Suprapubic skin (tissue), 4 donors: Measurements from ENCODE around the gene GALNT9. TPM values are rescaled to one million over a fixed set of nuclear protein-coding genes. Genes with fewer than 3 reads are reported as not detected.

Experiments
- DNase-seq, 2 donors: peaks; one replicate each; pipeline ENCODE4 v3.0.0-alpha.2; 2019; ENCODE audit warnings: low spot score in 2 of 2
- H3K27ac ChIP-seq: fragments of 200-600 bp; sonication (generic); one replicate; pipeline ENCODE4 v1.5.1; 2019
- H3K27me3 ChIP-seq: fragments of 200-600 bp; sonication (generic); one replicate; pipeline ENCODE4 v1.5.1; 2019
- H3K36me3 ChIP-seq: fragments of 200-600 bp; sonication (generic); one replicate; pipeline ENCODE4 v1.5.1; 2019
- H3K4me1 ChIP-seq: fragments of 200-600 bp; sonication (generic); one replicate; pipeline ENCODE4 v1.5.1; 2019
- H3K4me3 ChIP-seq: fragments of 200-600 bp; sonication (generic); one replicate; pipeline ENCODE4 v1.5.1; 2019; ENCODE audit warnings: mild to moderate bottlenecking
- H3K9me3 ChIP-seq: fragments of 200-600 bp; sonication (generic); one replicate; pipeline ENCODE4 v1.5.1; 2019
- CTCF ChIP-seq, 2 donors: fragments of 200-600 bp in 1 of 2; fragments of 450-650 bp in 1 of 2; sonication (generic) in 1 of 2; IDR thresholded peaks; one replicate each; pipeline ENCODE4 v1.5.1; 2016 to 2019; ENCODE audit warnings: antibody characterized with exemption in 2 of 2, mild to moderate bottlenecking in 1 of 2, moderate library complexity in 1 of 2
- EP300 ChIP-seq: sonication (generic); formaldehyde crosslinking; IDR thresholded peaks from one replicate; pipeline ENCODE4 v1.6.1; 2017; ENCODE audit warnings: antibody characterized with exemption
- POLR2A ChIP-seq, 2 donors: fragments of 450-650 bp; IDR thresholded peaks; one replicate each; pipeline ENCODE4 v1.6.1; 2017; ENCODE audit warnings: antibody characterized with exemption in 2 of 2, mild to moderate bottlenecking in 2 of 2, moderate library complexity in 2 of 2
- POLR2AphosphoS5 ChIP-seq, 3 donors: sonication (generic); formaldehyde crosslinking; IDR thresholded peaks; one replicate each; pipeline ENCODE4 v1.6.1; 2017; ENCODE audit warnings: antibody characterized with exemption in 3 of 3
- WGBS: methylation state at CpG from one replicate; pipeline ENCODE4 v1.1.5; 2018; 5-methylcytosine and 5-hydroxymethylcytosine counted together
- total RNA-seq, 4 donors: library from RNA; depleted of rRNA; stranded (reverse); fragments of >200 nt; gene quantifications; one replicate each; pipeline ENCODE4 v1.1.0, GENCODE V29; 2016

The GALNT9 gene
- total RNA-seq, 4 donors from 2014 or later, result not detected

GRCh38 chr12:132366341-132366861 is 37.0 kb upstream of the GALNT9 start:
- Histone ChIP-seq H3K27ac (no peak overlapping the region), H3K27me3 (peaks cover 40% of the 10 kb centered on the region), H3K4me3 (no peak overlapping the region), H3K9me3 (peaks cover 2% of the 10 kb centered on the region), H3K4me1 (no peaks in the 10 kb centered on the region), H3K36me3 (no peaks in the 10 kb centered on the region)
- peak in 1 of 2 donors; percentile 52 for DNase-seq
- TF ChIP-seq EP300, result no peak
- no peak for TF ChIP-seq CTCF (IDR thresholded peaks at IDR 0.05)
- no peak for TF ChIP-seq POLR2AphosphoS5 (IDR thresholded peaks at IDR 0.05)
- TF ChIP-seq POLR2A (IDR thresholded peaks at IDR 0.05), result no peak
- 50% methylated on average over 1 of the region's 17 CpGs for WGBS

- H3K27ac ChIP-seq, result no peak overlapping the region
- WGBS, result 94% methylated on average over 6 of the region's 10 CpGs
- TF ChIP-seq CTCF (IDR thresholded peaks at IDR 0.05), result no peak
- no peak for TF ChIP-seq POLR2AphosphoS5 (IDR thresholded peaks at IDR 0.05)
- TF ChIP-seq EP300, result no peak
- no peak for TF ChIP-seq POLR2A (IDR thresholded peaks at IDR 0.05)
- H3K4me1 ChIP-seq, result no peaks in the 10 kb centered on the region
- no peak for DNase-seq
- peaks cover 32% of the 10 kb centered on the region for H3K27me3 ChIP-seq
- H3K4me3 ChIP-seq, result no peak overlapping the region
- H3K9me3 ChIP-seq, result no peaks in the 10 kb centered on the region
- H3K36me3 ChIP-seq, result no peaks in the 10 kb centered on the region
These were observed 35.8 kb upstream of the GALNT9 start for GRCh38 chr12:132365226-132365625.

- H3K4me3 ChIP-seq, result no peak overlapping the region
- H3K9me3 ChIP-seq, result no peaks in the 10 kb centered on the region
- H3K27me3 ChIP-seq, result peaks cover 27% of the 10 kb centered on the region
- DNase-seq, result peak in 1 of 2 donors; percentile 38
- no peak for TF ChIP-seq CTCF (IDR thresholded peaks at IDR 0.05)
- TF ChIP-seq POLR2A (IDR thresholded peaks at IDR 0.05), result no peak
- no peak for TF ChIP-seq EP300
- no peak for TF ChIP-seq POLR2AphosphoS5 (IDR thresholded peaks at IDR 0.05)
- H3K36me3 ChIP-seq, result no peaks in the 10 kb centered on the region
- H3K4me1 ChIP-seq, result no peaks in the 10 kb centered on the region
- H3K27ac ChIP-seq, result no peak overlapping the region
- WGBS, result 97% methylated on average over 5 of the region's 15 CpGs
These were observed 35.0 kb upstream of the GALNT9 start for GRCh38 chr12:132364348-132364902.

GRCh38 chr12:132363661-132364347 is 34.4 kb upstream of the GALNT9 start:
- H3K27ac ChIP-seq, result no peak overlapping the region
- no peak overlapping the region for H3K4me3 ChIP-seq
- H3K36me3 ChIP-seq, result no peaks in the 10 kb centered on the region
- DNase-seq, result peak in 1 of 2 donors; percentile 18
- no peak for TF ChIP-seq POLR2A (IDR thresholded peaks at IDR 0.05)
- TF ChIP-seq EP300, result no peak
- no peak for TF ChIP-seq CTCF (IDR thresholded peaks at IDR 0.05)
- no peaks in the 10 kb centered on the region for H3K9me3 ChIP-seq
- no peaks in the 10 kb centered on the region for H3K4me1 ChIP-seq
- peaks cover 22% of the 10 kb centered on the region for H3K27me3 ChIP-seq
- WGBS, result 87% methylated on average over 3 of the region's 22 CpGs

- no peaks in the 10 kb centered on the region for H3K36me3 ChIP-seq
- H3K27me3 ChIP-seq, result peaks cover 19% of the 10 kb centered on the region
- no peak overlapping the region for H3K4me3 ChIP-seq
- H3K27ac ChIP-seq, result no peak overlapping the region
- TF ChIP-seq CTCF (IDR thresholded peaks at IDR 0.05) (no peak), EP300 (no peak), POLR2AphosphoS5 (IDR thresholded peaks at IDR 0.05) (no peak), POLR2A (IDR thresholded peaks at IDR 0.05) (no peak)
- 67% methylated on average over 21 of the region's 29 CpGs for WGBS
- DNase-seq, result peak in 1 of 2 donors; percentile 32
- H3K4me1 ChIP-seq, result no peaks in the 10 kb centered on the region
- no peaks in the 10 kb centered on the region for H3K9me3 ChIP-seq
These were observed 33.7 kb upstream of the GALNT9 start for GRCh38 chr12:132362996-132363660.
